OCI-M1 (cell line): ENCODE data around the gene RNF111.
"Not testable (repeated sequence)": the region's sequence is repeated elsewhere in the genome, so short reads cannot be mapped to it uniquely, and the experiment has no call there.

Experiments used
- DNase-seq: peaks from one replicate; lab custom pipeline; 2025; lab: John Stamatoyannopoulos, UW

Gene RNF111

GRCh38 chr15:59059076-59059597 is 71.7 kb downstream of the RNF111 start:
- no peak for DNase-seq

- no peak for DNase-seq
These were observed 72.9 kb downstream of the RNF111 start for GRCh38 chr15:59060348-59060747.

- peak; percentile 95 for DNase-seq
These were observed 75.6 kb downstream of the RNF111 start for GRCh38 chr15:59063042-59063441.

GRCh38 chr15:59069430-59069829 is 82.0 kb downstream of the RNF111 start:
- DNase-seq, result no peak

DNA sequence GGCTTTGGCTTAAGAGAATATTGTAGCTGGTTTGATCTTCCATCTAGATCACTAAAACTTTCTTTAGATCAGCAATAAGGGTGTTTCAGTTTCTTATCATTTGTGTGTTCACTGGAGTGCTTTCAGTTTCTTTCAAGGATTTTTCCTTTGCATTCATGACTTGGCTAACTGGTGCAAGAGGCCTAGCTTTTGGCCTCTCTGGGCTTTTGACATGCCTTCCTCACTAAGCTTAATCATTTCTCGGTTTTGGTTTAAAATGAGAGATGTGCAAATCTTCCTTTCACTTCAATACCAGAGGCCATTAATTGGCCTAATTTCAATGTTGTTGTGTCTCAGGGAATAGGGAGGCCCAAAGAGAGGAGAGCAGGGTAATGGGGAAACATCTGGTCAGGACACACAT is 87.1 kb downstream of the RNF111 start:
- DNase-seq, result peak; percentile 24

GRCh38 chr15:59087731-59088130 is 100.3 kb downstream of the RNF111 start:
- no peak for DNase-seq

- DNase-seq, result no peak
These were observed 106.6 kb downstream of the RNF111 start for GRCh38 chr15:59094077-59094476.

DNA sequence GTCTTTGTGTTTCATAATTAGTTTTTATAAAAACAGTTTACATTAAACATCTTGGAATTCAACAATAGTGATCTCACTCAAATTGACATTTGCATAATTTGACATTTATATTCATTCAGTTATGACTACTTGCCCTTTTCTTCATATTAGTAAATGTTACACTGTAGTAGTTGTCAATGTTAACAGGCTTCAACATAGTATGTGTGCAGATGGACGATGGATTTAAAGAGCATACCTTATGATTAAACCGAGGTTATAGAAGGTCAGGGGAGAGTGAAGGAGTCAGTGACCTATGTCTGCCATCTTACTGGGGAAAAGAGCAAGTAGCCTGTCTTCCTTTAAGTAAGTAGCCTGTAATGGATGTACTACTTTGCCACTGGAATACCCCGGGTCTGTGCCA is 109.0 kb downstream of the RNF111 start:
- no peak for DNase-seq

GRCh38 chr15:59099162-59099685 is 111.8 kb downstream of the RNF111 start:
- DNase-seq, result no peak

DNA sequence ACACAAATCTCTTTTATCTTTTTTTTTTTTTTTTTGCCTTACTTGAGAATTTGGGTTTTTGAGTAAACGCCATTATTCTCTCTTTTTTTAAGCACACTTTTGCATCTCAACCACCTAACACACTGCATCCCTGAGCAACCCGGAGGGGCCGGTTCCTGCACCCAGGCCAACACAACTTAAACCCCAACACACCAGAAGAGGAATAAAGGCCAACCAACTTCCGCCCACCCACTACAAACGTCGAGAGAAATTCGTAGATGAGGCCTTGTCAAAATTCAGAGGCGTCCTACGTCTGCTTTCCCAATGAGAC is 117.1 kb downstream of the RNF111 start:
- no peak for DNase-seq

- DNase-seq, result peak; percentile 96
These were observed 117.7 kb downstream of the RNF111 start, which contains the start of gene CCNB2 for GRCh38 chr15:59104912-59105732. TSS of gene CCNB2 (plus strand) at chr15:59105146. CDS start at chr15:59105269, 123 bp downstream.

- peak; percentile 26 for DNase-seq
These were observed 118.4 kb downstream of the RNF111 start for GRCh38 chr15:59105854-59106253.

DNA sequence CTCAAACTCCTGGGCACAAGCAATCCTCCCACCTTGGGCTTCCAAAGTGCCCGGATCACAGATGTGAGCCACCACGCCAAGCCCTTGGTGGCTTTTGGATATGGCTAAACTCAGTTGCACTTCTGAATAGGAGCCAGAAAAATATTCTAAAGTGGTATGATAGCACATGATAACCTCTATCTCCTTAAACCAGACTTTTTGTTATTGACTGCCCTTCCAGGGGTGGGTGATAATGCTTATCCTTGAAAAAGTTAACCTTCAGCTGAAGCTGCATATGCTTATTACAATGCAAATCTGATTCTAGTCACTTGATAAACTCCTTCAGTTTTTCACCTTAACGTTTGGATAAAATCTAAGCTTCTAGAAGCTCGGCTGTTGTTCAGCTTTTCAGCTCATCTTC is 123.8 kb downstream of the RNF111 start:
- DNase-seq, result peak; percentile 20

- no peak for DNase-seq
These were observed 127.6 kb downstream of the RNF111 start for GRCh38 chr15:59115047-59115446.

DNA sequence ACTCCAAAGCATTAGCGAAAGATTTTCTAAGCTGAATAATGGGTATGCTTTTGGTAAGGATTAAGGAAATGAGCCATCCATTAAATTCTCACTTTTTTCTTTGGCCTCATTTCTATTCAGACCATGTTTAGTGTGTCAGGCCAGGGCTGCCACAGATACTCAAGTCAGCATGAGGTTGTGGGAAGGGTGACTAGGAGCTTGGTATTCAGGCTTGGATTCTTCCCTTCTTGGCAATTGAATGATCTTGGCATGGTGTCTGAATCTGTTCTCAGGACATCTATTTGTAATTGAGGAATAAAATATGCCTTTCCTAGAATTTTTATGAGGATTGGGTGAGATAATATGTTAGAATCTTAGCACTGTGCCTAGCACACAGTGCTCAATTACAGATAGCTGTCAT is 128.7 kb downstream of the RNF111 start:
- no peak for DNase-seq

- DNase-seq, result no peak
These were observed 129.3 kb downstream of the RNF111 start for GRCh38 chr15:59116771-59117170.

DNA sequence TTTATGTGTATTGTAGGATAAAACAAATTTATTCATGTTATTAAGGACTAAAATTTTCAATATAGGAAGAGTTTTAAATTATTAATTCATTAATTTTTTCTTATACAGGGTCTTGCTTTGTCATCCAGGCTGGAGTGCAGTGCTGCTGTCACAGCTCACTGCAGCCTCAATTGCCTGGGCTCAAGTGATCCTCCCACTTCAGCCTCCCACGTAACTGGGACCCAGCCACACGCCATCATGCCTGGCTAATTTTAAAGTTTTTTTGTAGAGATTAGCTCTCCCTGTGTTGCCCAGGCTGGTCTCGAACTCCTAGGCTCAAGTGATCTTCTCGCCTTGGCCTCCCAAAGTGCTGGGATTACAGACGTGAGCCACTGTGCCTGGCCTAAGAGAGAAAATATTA is 132.2 kb downstream of the RNF111 start:
- DNase-seq, result no peak

DNA sequence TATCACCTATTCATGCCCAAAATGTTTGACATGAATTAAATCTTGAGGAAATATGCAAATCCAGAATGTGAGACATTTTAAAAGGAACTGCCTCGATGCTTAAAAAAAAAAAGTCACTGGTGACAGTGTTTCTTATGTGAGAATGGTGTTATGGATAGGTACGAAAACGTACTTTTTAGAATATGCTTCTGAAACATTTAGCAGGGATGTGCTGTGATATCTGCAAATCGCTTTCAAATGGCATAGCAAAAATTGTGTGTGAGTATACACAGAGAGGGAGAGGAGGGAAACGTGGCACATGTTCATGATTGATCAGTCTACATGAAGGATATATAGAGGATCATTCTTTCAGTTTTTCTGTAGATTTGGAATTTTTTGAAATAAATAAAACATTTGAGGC is 133.5 kb downstream of the RNF111 start:
- DNase-seq, result no peak

DNA sequence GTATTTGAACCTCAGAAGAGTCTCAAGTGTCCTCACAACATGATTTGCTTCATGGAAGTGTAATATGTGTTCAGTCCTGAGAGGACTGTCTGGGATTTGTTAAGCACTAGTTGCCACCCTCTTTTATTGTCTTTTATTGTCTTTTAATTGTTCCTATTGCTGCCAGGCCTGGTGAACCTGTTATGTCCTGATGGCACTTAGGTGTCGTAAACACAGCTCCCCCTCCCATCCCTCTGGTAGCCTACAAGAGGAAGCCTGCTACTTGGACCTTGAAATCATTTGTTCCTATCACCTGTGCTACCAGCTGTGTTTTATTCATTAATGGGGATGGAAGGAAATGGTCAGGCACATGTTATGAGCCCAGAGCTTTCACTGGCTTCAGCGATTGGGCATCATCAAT is 136.8 kb downstream of the RNF111 start:
- no peak for DNase-seq

DNA sequence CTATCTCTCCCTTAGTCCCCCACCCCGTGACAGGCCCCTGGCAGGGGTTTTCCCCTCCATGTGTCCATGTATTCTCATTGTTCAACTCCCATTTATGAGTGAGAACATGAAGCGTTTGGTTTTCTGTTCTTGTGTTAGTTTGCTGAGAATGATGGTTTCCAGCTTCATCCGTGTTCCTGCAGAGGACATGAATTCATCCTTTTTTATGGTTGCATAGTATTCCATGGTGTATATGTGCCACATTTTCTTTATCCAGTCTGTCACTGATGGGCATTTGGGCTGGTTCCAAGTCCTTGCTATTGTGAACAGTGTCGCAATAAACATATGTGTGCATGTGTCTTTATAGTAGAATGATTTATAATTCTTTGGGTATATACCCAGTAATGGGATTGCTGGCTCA is 138.2 kb downstream of the RNF111 start:
- not testable (repeated sequence) for DNase-seq

- peak; percentile 30 for DNase-seq
These were observed 139.8 kb downstream of the RNF111 start for GRCh38 chr15:59127255-59127654.

DNA sequence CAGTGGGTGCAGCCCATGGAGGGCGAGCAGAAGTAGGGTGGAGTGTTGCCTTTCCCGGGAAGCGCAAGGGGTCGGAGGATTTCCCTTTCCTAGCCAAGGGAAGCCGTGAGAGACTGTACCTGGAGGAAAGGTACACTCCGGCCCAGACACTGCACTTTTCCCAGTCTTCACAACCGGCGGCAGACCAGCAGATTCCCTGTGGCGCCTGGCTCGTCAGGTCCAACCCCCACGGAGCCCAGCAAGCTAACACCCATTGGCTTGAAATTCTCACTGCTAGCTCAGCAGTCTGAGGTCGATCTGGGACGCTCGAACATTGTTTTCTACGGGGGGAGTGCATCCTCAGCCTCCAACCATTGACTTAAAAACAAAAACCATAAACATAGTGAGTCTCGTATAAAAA is 144.0 kb downstream of the RNF111 start:
- DNase-seq, result no peak

DNA sequence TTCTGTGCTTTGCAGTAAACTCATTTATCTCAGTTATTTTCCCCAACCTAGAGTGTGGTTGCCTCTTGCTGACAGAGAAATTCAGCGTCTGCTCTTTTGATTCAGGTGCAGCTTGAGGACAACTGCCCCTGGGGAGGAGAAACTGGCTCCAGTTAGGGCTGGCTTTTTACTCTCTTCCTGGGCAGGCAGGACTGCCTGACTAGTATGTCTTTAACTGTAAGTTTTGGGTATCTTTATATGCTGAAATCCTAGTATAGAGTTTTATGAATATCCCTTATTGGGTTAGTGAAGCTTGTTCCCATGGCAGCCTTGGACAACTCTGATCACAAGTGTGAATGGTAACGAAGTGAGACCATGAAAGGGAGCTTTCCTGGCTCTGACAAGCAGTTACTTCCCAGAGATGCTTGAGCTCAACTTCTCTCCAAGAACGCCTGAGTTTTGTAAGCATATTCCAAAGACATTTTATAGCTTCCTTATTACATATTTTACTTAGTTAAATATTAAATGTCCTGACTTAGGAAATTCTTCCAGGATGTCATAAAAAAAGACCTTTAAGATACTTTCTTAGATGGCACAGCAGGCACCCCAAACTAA is 144.6 kb downstream of the RNF111 start:
- DNase-seq, result no peak
